Endothelial cell of hepatic sinusoid (primary cell): Measurements from ENCODE around the gene NGF.
"Not testable (repeated sequence)": the region's sequence is repeated elsewhere in the genome, so short reads cannot be mapped to it uniquely, and the experiment has no call there.

Experiments used
- in situ Hi-C: cut with HindIII; loops from 2 replicates; pipeline ENCODE4 v1.10.0; 2017; ENCODE audit warnings: low sequenced_read_pairs

NGF gene

GRCh38 chr1:115337633-115338456, at the start of gene NGF:
TSS of gene NGF (minus strand) at chr1:115338249. CDS start at chr1:115286795, 51,454 bp downstream.
- in situ Hi-C loops = no loop called here

GRCh38 chr1:115383455-115383854, 45.4 kb upstream of the NGF start:
- in situ Hi-C loops = not testable (repeated sequence)

- in situ Hi-C loops = loop anchor here (10.0 kb wide), 1 partner anchor 85 kb away; no protein-coding TSS in a partner anchor
Measured at GRCh38 chr1:115379943-115380342, 41.9 kb upstream of the NGF start.

GRCh38 chr1:115377411-115377810, 39.4 kb upstream of the NGF start:
- in situ Hi-C loops = loop anchor here (10.0 kb wide), 1 partner anchor 87 kb away; no protein-coding TSS in a partner anchor

- in situ Hi-C loops = loop anchor here (10.0 to 25.0 kb wide), 2 partner anchors 90 to 237 kb away; no protein-coding TSS in a partner anchor
Measured at GRCh38 chr1:115374598-115374997, 36.5 kb upstream of the NGF start.

- in situ Hi-C loops = loop anchor here (10.0 to 25.0 kb wide), 2 partner anchors 91 to 236 kb away; no protein-coding TSS in a partner anchor
Measured at GRCh38 chr1:115373305-115373704, 35.3 kb upstream of the NGF start.

GRCh38 chr1:115365738-115366137, 27.7 kb upstream of the NGF start:
- in situ Hi-C loops = loop anchor here (25.0 kb wide), 1 partner anchor 228 kb away; no protein-coding TSS in a partner anchor

GRCh38 chr1:115364780-115365155, 26.7 kb upstream of the NGF start:
- in situ Hi-C loops = loop anchor here (25.0 kb wide), 1 partner anchor 227 kb away; no protein-coding TSS in a partner anchor

- in situ Hi-C loops = loop anchor here (25.0 kb wide), 1 partner anchor 227 kb away; no protein-coding TSS in a partner anchor
Measured at GRCh38 chr1:115364046-115364779, 26.2 kb upstream of the NGF start.

GRCh38 chr1:115363171-115363570, 25.1 kb upstream of the NGF start:
- in situ Hi-C loops = loop anchor here (25.0 kb wide), 1 partner anchor 226 kb away; no protein-coding TSS in a partner anchor

- in situ Hi-C loops = loop anchor here (25.0 kb wide), 1 partner anchor 223 kb away; no protein-coding TSS in a partner anchor
Measured at GRCh38 chr1:115360505-115361129, 22.6 kb upstream of the NGF start.

GRCh38 chr1:115359787-115360452, 21.9 kb upstream of the NGF start:
- in situ Hi-C loops = loop anchor here (25.0 kb wide), 1 partner anchor 223 kb away; no protein-coding TSS in a partner anchor

- in situ Hi-C loops = loop anchor here (25.0 kb wide), 1 partner anchor 219 kb away; no protein-coding TSS in a partner anchor
Measured at GRCh38 chr1:115356356-115356755, 18.3 kb upstream of the NGF start.

- in situ Hi-C loops = loop anchor here (25.0 kb wide), 1 partner anchor 218 kb away; no protein-coding TSS in a partner anchor
Measured at GRCh38 chr1:115355069-115355468, 17.0 kb upstream of the NGF start.

GRCh38 chr1:115351143-115351542, 13.1 kb upstream of the NGF start:
- in situ Hi-C loops = loop anchor here (25.0 kb wide), 1 partner anchor 214 kb away; no protein-coding TSS in a partner anchor

GRCh38 chr1:115348636-115349035, 10.6 kb upstream of the NGF start:
- in situ Hi-C loops = no loop called here

- in situ Hi-C loops = no loop called here
Measured at GRCh38 chr1:115347282-115347681, 9.2 kb upstream of the NGF start.

- in situ Hi-C loops = no loop called here
Measured at GRCh38 chr1:115343200-115343737, 5.2 kb upstream of the NGF start.

GRCh38 chr1:115341948-115342347, 3.9 kb upstream of the NGF start:
- in situ Hi-C loops = no loop called here

- in situ Hi-C loops = no loop called here
Measured at GRCh38 chr1:115340879-115341278, 2.8 kb upstream of the NGF start.
